K562 (cell line): ENCODE results near the gene FHIT. TPM values are rescaled to one million over a fixed set of nuclear protein-coding genes. Genes with fewer than 3 reads are reported as not detected.

Experiments used
- ATAC-seq: fragments of 200-7000 bp; cut with Tn5 transposase; 3 replicates; pipeline ENCODE4 v1.9.1; 2020; ENCODE audit warnings: moderate library complexity
- BruUV-seq: library from RNA; stranded (reverse); fragments of 400-500 nt; replicated peaks from 2 replicates; lab custom pipeline; 2021; lab: Mats Ljungman, UMichigan
- CTCF ChIA-PET: fragments of 300-600 bp; formaldehyde crosslinking; extraction: SDS; loops from one replicate; lab custom pipeline; 2021; ENCODE audit warnings: low intra/inter-chr PET ratio; lab: Yijun Ruan, JAX
- POLR2A ChIA-PET: fragments of 300-600, 350-650 bp; sonication (Branson Sonifier 250); formaldehyde crosslinking; extraction: SDS; loops from one replicate; lab custom pipeline; 2021; ENCODE audit warnings: antibody characterized with exemption, inconsistent platforms; lab: Yijun Ruan, JAX
- DNase-seq, 4 experiments: peaks; one replicate each; pipeline versions ENCODE4 v3.0.0 to v3.0.0-alpha.2; 2011 to 2018; ENCODE audit warnings: low spot score in 3 of 4, mixed read lengths in 3 of 4; ENCODE audit errors: extremely low read depth in 1 of 4
- FAIRE-seq: peaks from 2 replicates; lab custom pipeline; 2011; peaks lifted over from hg19 to GRCh38; lab: Jason Lieb, UNC
- H2AFZ ChIP-seq: 2 replicates; pipeline ENCODE4 v1.6.0; 2011; ENCODE audit warnings: low read depth, low read length, control low read depth, inconsistent platforms
- H3K27ac ChIP-seq: fragments of 200-600 bp; 3 replicates; pipeline ENCODE4 v1.8.0; 2011; ENCODE audit warnings: low read depth, mild to moderate bottlenecking, control low read depth, inconsistent platforms, low read length, moderate library complexity, mixed read lengths; ENCODE audit errors: extremely low read depth
- H3K27me3 ChIP-seq, 2 experiments: fragments of 300-600 bp in 1 of 2; 2 replicates in 1 of 2; 3 replicates in 1 of 2; pipeline versions ENCODE4 v1.6.0 to v1.8.0; 2011; ENCODE audit warnings: inconsistent platforms in 2 of 2, low read length in 2 of 2, mild to moderate bottlenecking in 1 of 2, mixed read lengths in 1 of 2, moderate library complexity in 1 of 2; ENCODE audit not compliant: control insufficient read depth in 2 of 2, insufficient read depth in 2 of 2
- H3K36me3 ChIP-seq: fragments of 300-600 bp; 3 replicates; pipeline ENCODE4 v1.8.0; 2011; ENCODE audit warnings: mild to moderate bottlenecking, low read length, inconsistent platforms; ENCODE audit not compliant: control insufficient read depth, insufficient read depth
- H3K4me1 ChIP-seq, 2 experiments: fragments of 200-600 bp in 1 of 2; replicated peaks in 1 of 2; 2 replicates in 1 of 2; 3 replicates in 1 of 2; pipeline versions ENCODE4 v1.5.1 to v1.8.0; 2011; ENCODE audit warnings: inconsistent platforms in 2 of 2, low read length in 2 of 2, mild to moderate bottlenecking in 1 of 2, mixed read lengths in 1 of 2, moderate library complexity in 1 of 2; ENCODE audit not compliant: control insufficient read depth in 2 of 2, insufficient read depth in 2 of 2
- H3K4me2 ChIP-seq: 2 replicates; pipeline ENCODE4 v1.6.1; 2011; ENCODE audit warnings: low read length, control low read depth, inconsistent platforms, mixed read lengths; ENCODE audit not compliant: insufficient read depth
- H3K4me3 ChIP-seq: fragments of 200-600 bp; sonication (generic), shearing (Covaris generic); 2 replicates; pipeline ENCODE4 v1.5.1; 2016; ENCODE audit warnings: control low read depth, inconsistent platforms
- H3K79me2 ChIP-seq: fragments of 200-600 bp; 3 replicates; pipeline ENCODE4 v1.8.0; 2011; ENCODE audit warnings: low read length, inconsistent platforms; ENCODE audit not compliant: control insufficient read depth, insufficient read depth
- H3K9ac ChIP-seq, 2 experiments: 2 replicates each; pipeline versions ENCODE4 v1.6.0 to v1.6.1; 2011; ENCODE audit warnings: low read depth in 2 of 2, low read length in 2 of 2, control low read depth in 1 of 2, inconsistent platforms in 1 of 2, mild to moderate bottlenecking in 1 of 2, mixed read lengths in 1 of 2; ENCODE audit not compliant: insufficient read depth in 1 of 2
- H3K9me1 ChIP-seq: one replicate; pipeline ENCODE4 v1.6.0; 2011; ENCODE audit warnings: inconsistent platforms, mild to moderate bottlenecking, low read length, moderate library complexity; ENCODE audit not compliant: control insufficient read depth, insufficient read depth
- H3K9me3 ChIP-seq: replicated peaks from 2 replicates; pipeline ENCODE4 v1.5.1; 2011; ENCODE audit warnings: low read depth, low read length, inconsistent platforms; ENCODE audit not compliant: control insufficient read depth, insufficient read depth
- H4K20me1 ChIP-seq: replicated peaks from 2 replicates; pipeline ENCODE4 v1.6.1; 2011; ENCODE audit warnings: low read length, inconsistent platforms, mixed read lengths; ENCODE audit not compliant: control insufficient read depth, insufficient read depth
- ATF3 ChIP-seq, 2 experiments: fragments of 450-650 bp in 1 of 2; sonication (generic) in 1 of 2; formaldehyde crosslinking in 1 of 2; IDR thresholded peaks in 1 of 2; conservative IDR thresholded peaks in 1 of 2; 2 replicates each; pipeline versions ENCODE4 v1.6.1 to v1.8.1; 2016 to 2023; ENCODE audit warnings: mild to moderate bottlenecking in 2 of 2, moderate library complexity in 2 of 2, inconsistent platforms in 1 of 2, missing genetic modification reagents in 1 of 2
- CREM ChIP-seq: IDR thresholded peaks from 2 replicates; pipeline ENCODE4 v1.6.1; 2014; ENCODE audit warnings: antibody characterized with exemption, low read depth
- FOXJ3 ChIP-seq: sonication (generic); formaldehyde crosslinking; IDR thresholded peaks from 2 replicates; pipeline ENCODE4 v1.4.0; 2020; ENCODE audit warnings: mild to moderate bottlenecking, missing genetic modification reagents
- IRF2 ChIP-seq: sonication (generic); formaldehyde crosslinking; IDR thresholded peaks from 2 replicates; pipeline ENCODE4 v1.8.1; 2022; ENCODE audit warnings: mild to moderate bottlenecking, missing genetic modification reagents
- NUFIP1 ChIP-seq: fragments of 450-650 bp; IDR thresholded peaks from 2 replicates; pipeline ENCODE4 v1.6.1; 2018; ENCODE audit not compliant: partially characterized antibody
- PHF20 ChIP-seq: fragments of 450-650 bp; IDR thresholded peaks from 2 replicates; pipeline ENCODE4 v1.6.1; 2018; ENCODE audit not compliant: partially characterized antibody
- RBM34 ChIP-seq: fragments of 200-400 bp; formaldehyde crosslinking; IDR thresholded peaks from 2 replicates; pipeline ENCODE4 v1.6.1; 2018; ENCODE audit warnings: low read length, borderline replicate concordance; ENCODE audit not compliant: insufficient read depth
- ZNF445 ChIP-seq: fragments of 250-450 bp; sonication (Bioruptor Pico); IDR thresholded peaks from 2 replicates; pipeline ENCODE4 v1.4.0; 2020; ENCODE audit warnings: low read depth, mild to moderate bottlenecking, moderate library complexity
- WGBS: fragments of 100-300 bp; shearing (Covaris generic); methylation state at CpG from one replicate; pipeline ENCODE4 v1.1.6; 2016; ENCODE audit warnings: low coverage, mixed read lengths; ENCODE audit not compliant: insufficient coverage; ENCODE audit errors: missing lambda C conversion rate; 5-methylcytosine and 5-hydroxymethylcytosine counted together
- in situ Hi-C: fragments of 300-500 bp; cut with MboI; formaldehyde crosslinking; loops from 4 replicates; pipeline ENCODE4 v1.15.0; 2018; ENCODE audit warnings: inconsistent platforms, mixed read lengths
- intact Hi-C: fragments of 100-400 bp; cut with micrococcal nuclease; formaldehyde crosslinking; loops from 2 replicates; pipeline ENCODE4 v1.14.2; 2022
- polyA plus RNA-seq, 8 experiments: library from polyadenylated mRNA; depleted of rRNA in 4 of 8; stranded (reverse) in 5 of 8; unstranded in 3 of 8; fragments of >200 nt; fragmentation: Nextera tagmentation in 2 of 8; fragmentation: Illumina TruSeq in 1 of 8; extraction: Ambion mirVana in 2 of 8; extraction: Trizol in 1 of 8; gene quantifications; 2 replicates each; pipeline versions ENCODE4 v1.2.1 to v1.2.3, GENCODE V29; 2011 to 2014; ENCODE audit warnings: inconsistent platforms in 1 of 8, missing spikeins in 1 of 8
- total RNA-seq, 7 experiments: library from RNA; depleted of rRNA in 6 of 7; stranded (reverse); fragments of >200 nt in 6 of 7; fragmentation: Illumina TruSeq in 2 of 7; extraction: Trizol in 2 of 7; gene quantifications; 2 replicates each; pipeline versions ENCODE4 v1.2.1 to v1.2.3, GENCODE V29; 2011 to 2021; ENCODE audit warnings: low replicate concordance in 1 of 7

The FHIT gene
- total and polyA plus RNA-seq, 9 of the 15 experiments (the other 6 are each of a cell fraction or from before 2014, with no cell fraction given) = 1.7 to 9.1 (median 4.3) TPM

GRCh38 chr3:59919586-59919985, 1331.7 kb downstream of the FHIT start:
- Histone ChIP-seq H3K9me1 (no peaks in the 10 kb centered on the region), H4K20me1 (no peaks in the 10 kb centered on the region), H3K79me2 (no peaks in the 10 kb centered on the region), H3K4me2 (no peak overlapping the region), H3K27me3 (no peaks in the 10 kb centered on the region), H3K9me3 (no peaks in the 10 kb centered on the region), H3K36me3 (no peaks in the 10 kb centered on the region), H3K4me3 (no peak overlapping the region), H2AFZ (no peak overlapping the region), H3K9ac (no peak overlapping the region), H3K27ac (no peak overlapping the region), H3K4me1 (no peaks in the 10 kb centered on the region)
- ChIA-PET CTCF (no interaction called here), POLR2A (no interaction called here)
- FAIRE-seq = no peak
- no peak for DNase-seq
- no TSS peak for BruUV-seq
- no peak for TF ChIP-seq PHF20
- TF ChIP-seq ATF3 (IDR thresholded peaks at IDR 0.05) = no peak
- no peak for TF ChIP-seq ATF3 (CRISPR knock-in tag; conservative IDR thresholded peaks at IDR 0.05)
- TF ChIP-seq ZNF445 (CRISPR knock-in tag) = no peak
- TF ChIP-seq FOXJ3 (CRISPR knock-in tag) = no peak
- TF ChIP-seq IRF2 (CRISPR knock-in tag) = no peak
- TF ChIP-seq CREM = no peak
- TF ChIP-seq RBM34 = no peak
- no peak for TF ChIP-seq NUFIP1
- intact Hi-C loops (no loop called here), in situ Hi-C loops (no loop called here)
- WGBS = 11% methylated on average over 2 of the region's 2 CpGs
- no peak for ATAC-seq
